ENCODE data around the gene CST1. TPM values are rescaled to one million over a fixed set of nuclear protein-coding genes. Genes with fewer than 3 reads are reported as not detected.
A peak's percentile ranks its signal among the peaks of the same experiment; 100 is the strongest.

CST1 gene
- total RNA-seq, 1 experiment from 2014 or later = 1.7 TPM

DNA sequence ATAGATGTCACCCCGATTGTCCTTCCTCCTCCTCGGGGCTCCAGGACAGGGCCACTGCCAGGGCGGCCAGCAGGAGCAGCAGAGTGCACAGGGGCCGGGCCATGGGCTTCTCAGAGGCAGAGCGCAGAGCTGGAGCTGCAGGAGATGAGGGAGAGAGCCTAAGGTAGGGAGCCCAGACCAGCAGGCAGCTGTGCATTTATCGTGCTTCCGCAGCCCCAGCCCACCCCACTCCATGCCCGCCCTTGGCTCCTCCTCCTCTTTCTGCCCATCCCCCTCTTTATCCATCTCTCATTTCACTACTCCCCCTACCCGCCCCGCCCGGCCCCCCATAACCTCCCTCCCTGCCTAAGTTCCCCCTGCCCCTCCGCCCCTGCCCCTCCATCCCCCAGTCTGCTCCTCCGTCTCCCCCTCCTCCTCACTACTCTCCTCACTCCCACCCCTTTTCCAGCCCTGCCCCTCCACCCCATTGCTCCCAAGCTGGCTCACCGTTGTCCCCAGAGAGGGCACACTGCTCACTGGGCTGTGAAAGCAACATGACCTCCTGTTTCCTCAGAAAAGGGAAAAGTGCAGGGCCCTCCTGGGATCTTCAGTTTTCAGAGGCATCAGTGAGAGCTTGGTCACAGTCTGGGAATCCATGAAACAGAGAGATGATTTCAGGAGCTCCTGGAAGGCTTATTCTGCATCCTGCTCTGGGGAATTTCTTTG is 25.5 kb upstream of the CST1 start:
- Histone ChIP-seq H3K56ac (ENCODE audit: insufficient read length, low read depth, low read length) (no peak overlapping the region), H3K4ac (ENCODE audit: low read depth, low read length) (no peak overlapping the region), H3K23me2 (ENCODE audit: insufficient read length, low read depth, low read length, poor library complexity, severe bottlenecking) (no peaks in the 10 kb centered on the region), H3K23ac (ENCODE audit: insufficient read length, low read depth, low read length) (no peak overlapping the region), H4K91ac (ENCODE audit: insufficient read length, low read depth, low read length) (no peak overlapping the region), H3T11ph (ENCODE audit: low read length) (no peak overlapping the region), H3K4me1 (ENCODE audit: insufficient read depth, low read length) (no peaks in the 10 kb centered on the region; the same call in 1 of the 2 replicates), H2AK5ac (ENCODE audit: insufficient read length, low read length) (no peak overlapping the region), H4K8ac (replicated peaks; ENCODE audit: insufficient read length, low read depth, low read length) (no peak overlapping the region), H3K9ac (ENCODE audit: extremely low read depth, insufficient read length, low read length) (no peak overlapping the region), H2BK120ac (ENCODE audit: low read depth, low read length, poor library complexity, severe bottlenecking) (no peak overlapping the region), H3K27ac (ENCODE audit: insufficient read length, low read depth, low read length) (no peak overlapping the region), H4K5ac (ENCODE audit: insufficient read length, low read depth, low read length) (no peak overlapping the region), H3K79me2 (ENCODE audit: insufficient read depth, low read length) (no peaks in the 10 kb centered on the region), H3K14ac (ENCODE audit: insufficient read depth, low read length) (no peak overlapping the region), H2BK12ac (ENCODE audit: insufficient read length, low read depth, low read length) (no peak overlapping the region), H2BK15ac (ENCODE audit: low read depth, low read length) (no peak overlapping the region), H3K9me3 (ENCODE audit: control insufficient read depth, low read depth, low read length) (no peaks in the 10 kb centered on the region), H2AFZ (ENCODE audit: low read length) (no peak overlapping the region), H3K18ac (ENCODE audit: insufficient read length, low read depth, low read length) (peak overlapping the region; percentile 20), H4K20me1 (ENCODE audit: control insufficient read depth, insufficient read depth, insufficient read length) (no peaks in the 10 kb centered on the region), H3K27me3 (ENCODE audit: insufficient read depth, low read length) (no peaks in the 10 kb centered on the region; the same call in 1 of the 2 replicates), H3K79me1 (ENCODE audit: insufficient read depth, low read depth, low read length, poor library complexity, severe bottlenecking) (no peaks in the 10 kb centered on the region), H2BK20ac (ENCODE audit: low read depth, low read length, poor library complexity, severe bottlenecking) (no peak overlapping the region), H2BK5ac (ENCODE audit: insufficient read length, low read length) (no peak overlapping the region), H3K4me2 (ENCODE audit: insufficient read depth, insufficient read length, low read length) (peak overlapping the region; percentile 41)
- peak; percentile 49 for TF ChIP-seq CTCF (conservative IDR thresholded peaks at IDR 0.05)
- Mint-ChIP-seq H3K4me1 (peaks cover 8 to 12% of the 10 kb centered on the region in 2 experiments), H3K27me3 (ENCODE audit: low read depth) (peaks cover 50% of the 10 kb centered on the region), H3K9me3 (no peaks in the 10 kb centered on the region; a peak in 1 of 5 replicates), H3K27ac (no peak overlapping the region), H3K36me3 (ENCODE audit: insufficient read depth in 1 of 3, low read depth in 3 of 3) (no peaks in the 10 kb centered on the region), H3K4me3 (peak overlapping the region in 1 of 2 experiments; percentile 46; a peak in 1 of 5 replicates)
- no CpG with 5 or more reads among the region's 14 CpGs for WGBS (ENCODE audit: extremely low coverage, insufficient read length, low lambda C conversion rate)
- DNase-seq = peak; percentile 78
